Measurements from ENCODE around the gene TRIM44. TPM values are rescaled to one million over a fixed set of nuclear protein-coding genes. Genes with fewer than 3 reads are reported as not detected.
A peak's percentile ranks its signal among the peaks of the same experiment; 100 is the strongest.

TRIM44 gene
- total RNA-seq, 4 donors from 2014 or later, result 27.4 to 73.4 (median 53.7) TPM

DNA sequence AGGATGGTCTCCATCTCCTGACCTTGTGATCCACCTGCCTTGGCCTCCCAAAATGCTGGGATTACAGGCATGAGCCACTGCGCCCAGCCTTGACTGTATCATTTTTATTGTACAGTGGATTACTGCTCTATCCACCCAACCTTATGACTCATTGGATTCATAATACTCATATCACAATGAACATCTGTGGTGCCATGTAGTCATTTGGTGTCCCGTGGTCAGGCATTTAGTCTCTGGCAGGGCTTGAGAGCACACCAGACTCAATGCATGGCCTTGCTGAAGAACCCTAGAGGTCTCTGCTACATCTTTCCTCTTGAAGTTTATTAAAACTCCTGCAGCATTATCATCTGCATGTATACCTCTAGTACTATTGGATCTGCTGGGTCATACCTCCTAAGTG lies 183.3 kb downstream of the TRIM44 start:
- DNase-seq (ENCODE audit: extremely low spot score), result no peak
- Histone ChIP-seq H3K27me3 (no peaks in the 10 kb centered on the region), H3K4me1 (no peaks in the 10 kb centered on the region), H3K9me3 (no peaks in the 10 kb centered on the region), H3K27ac (replicated peaks in 1 of 4) (no peak overlapping the region), H3K36me3 (no peaks in the 10 kb centered on the region), H3K4me3 (no peak overlapping the region)
- whole genome bisulfite sequencing, result 91% methylated on average over 2 of the region's 2 CpGs
- intact Hi-C loops (cut with DNase I), result no loop called here
- TF ChIP-seq POLR2A (IDR thresholded peaks at IDR 0.05; ENCODE audit: low read depth) (no peak), EP300 (IDR thresholded peaks at IDR 0.05) (no peak)

DNA sequence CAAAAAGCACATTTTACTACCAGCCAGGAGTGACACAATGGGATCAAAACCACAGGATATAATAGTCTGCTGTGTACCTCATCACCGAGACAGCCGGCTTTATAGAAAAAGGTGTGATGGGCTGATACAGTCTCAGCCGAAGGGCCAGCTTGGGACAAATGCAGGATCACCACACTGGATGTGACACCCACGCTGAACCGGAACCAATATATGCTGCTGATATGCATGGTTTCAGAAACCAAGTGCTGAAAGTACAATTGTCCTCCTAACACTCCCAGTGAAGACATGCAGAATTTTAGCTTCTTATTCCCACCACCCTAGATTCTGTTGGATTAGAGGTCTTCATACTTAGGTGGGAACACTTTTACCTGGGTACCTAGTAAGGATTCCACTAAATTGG lies 184.3 kb downstream of the TRIM44 start:
- Histone ChIP-seq H3K27ac (replicated peaks in 1 of 4) (no peak overlapping the region), H3K4me3 (no peak overlapping the region), H3K36me3 (no peaks in the 10 kb centered on the region), H3K4me1 (no peaks in the 10 kb centered on the region), H3K9me3 (no peaks in the 10 kb centered on the region), H3K27me3 (no peaks in the 10 kb centered on the region)
- no peak for DNase-seq (ENCODE audit: extremely low spot score)
- TF ChIP-seq POLR2A (IDR thresholded peaks at IDR 0.05; ENCODE audit: low read depth), result no peak
- TF ChIP-seq CTCF (IDR thresholded peaks at IDR 0.05), result no peak
- TF ChIP-seq EP300 (IDR thresholded peaks at IDR 0.05), result no peak
- TF ChIP-seq POLR2AphosphoS5 (IDR thresholded peaks at IDR 0.05), result no peak
- intact Hi-C loops (cut with DNase I), result no loop called here
- 95% methylated on average over 5 of the region's 5 CpGs for WGBS

DNA sequence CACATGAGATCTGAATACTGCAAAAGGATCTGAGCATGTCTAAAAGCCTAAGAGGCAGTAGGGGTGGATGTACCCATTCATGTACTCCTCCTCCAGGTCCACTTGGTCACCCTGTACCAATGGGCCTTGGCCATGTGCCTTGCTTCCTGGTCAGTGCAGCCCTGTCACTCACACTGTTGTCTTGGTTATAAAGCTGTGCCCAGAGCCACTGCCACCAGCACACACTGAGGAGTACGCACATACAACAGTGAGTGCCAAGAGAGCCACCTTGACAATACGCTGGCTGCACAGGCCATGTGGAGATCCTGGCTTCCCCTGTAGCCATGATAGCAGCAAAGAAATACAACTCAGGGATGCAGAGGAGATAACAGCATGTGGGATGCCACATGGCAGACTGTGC lies 184.9 kb downstream of the TRIM44 start:
- peaks cover 0 to 6% (median 2%) of the 10 kb centered on the region in 4 donors for H3K4me1 ChIP-seq
- H3K27me3 ChIP-seq, result no peaks in the 10 kb centered on the region
- no peak overlapping the region for H3K4me3 ChIP-seq
- 64% methylated on average over 2 of the region's 2 CpGs for WGBS
- TF ChIP-seq POLR2A (IDR thresholded peaks at IDR 0.05; ENCODE audit: low read depth), result no peak
- TF ChIP-seq EP300 (IDR thresholded peaks at IDR 0.05), result no peak
- TF ChIP-seq CTCF (IDR thresholded peaks at IDR 0.05), result no peak
- no peak for TF ChIP-seq POLR2AphosphoS5 (IDR thresholded peaks at IDR 0.05)
- DNase-seq (ENCODE audit: extremely low spot score), result no peak
- no peaks in the 10 kb centered on the region for H3K36me3 ChIP-seq
- intact Hi-C loops (cut with DNase I), result no loop called here
- no peak overlapping the region for H3K27ac ChIP-seq (replicated peaks in 1 of 4)
- no peaks in the 10 kb centered on the region for H3K9me3 ChIP-seq

- Histone ChIP-seq H3K36me3 (no peaks in the 10 kb centered on the region), H3K9me3 (no peaks in the 10 kb centered on the region), H3K4me1 (peaks cover 0 to 6% (median 2%) of the 10 kb centered on the region in 4 donors), H3K4me3 (no peak overlapping the region), H3K27me3 (no peaks in the 10 kb centered on the region), H3K27ac (replicated peaks in 1 of 4) (no peak overlapping the region)
- no peak for TF ChIP-seq POLR2A (IDR thresholded peaks at IDR 0.05; ENCODE audit: low read depth)
- no peak for TF ChIP-seq EP300 (IDR thresholded peaks at IDR 0.05)
- TF ChIP-seq CTCF (IDR thresholded peaks at IDR 0.05), result no peak
- no peak for TF ChIP-seq POLR2AphosphoS5 (IDR thresholded peaks at IDR 0.05)
- WGBS, result 79% methylated on average over 4 of the region's 4 CpGs
- intact Hi-C loops (cut with DNase I), result no loop called here
- DNase-seq (ENCODE audit: extremely low spot score), result no peak
Measured at GRCh38 chr11:35848616-35849015, 186.0 kb downstream of the TRIM44 start.

DNA sequence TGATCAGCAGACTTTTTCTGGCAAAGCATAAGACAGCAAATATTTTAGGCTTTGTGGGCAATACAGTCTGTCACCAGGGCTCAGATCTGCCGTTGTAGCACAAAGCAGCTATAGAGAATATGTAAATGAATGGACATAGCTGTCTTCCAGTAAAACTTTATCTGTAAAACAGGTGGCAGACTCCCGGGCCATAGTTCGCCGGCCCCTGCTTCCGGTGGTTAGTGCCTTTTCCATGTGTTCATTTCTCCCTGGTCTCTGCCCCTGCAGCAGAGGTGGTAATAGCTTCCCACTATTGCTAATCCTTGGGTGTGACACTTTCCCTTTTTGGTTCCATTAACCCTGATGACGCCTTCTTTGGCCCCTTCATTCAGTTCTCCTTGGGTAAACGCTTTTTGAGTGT lies 187.6 kb downstream of the TRIM44 start:
- no peak for TF ChIP-seq POLR2A (IDR thresholded peaks at IDR 0.05; ENCODE audit: low read depth)
- H3K4me1 ChIP-seq, result peaks cover 0 to 6% (median 2%) of the 10 kb centered on the region in 4 donors
- no peak overlapping the region for H3K27ac ChIP-seq (replicated peaks in 1 of 4)
- 91% methylated on average over 7 of the region's 7 CpGs for WGBS
- peak; percentile 39 for DNase-seq (ENCODE audit: extremely low spot score)
- intact Hi-C loops (cut with DNase I), result no loop called here
- H3K36me3 ChIP-seq, result no peaks in the 10 kb centered on the region
- no peaks in the 10 kb centered on the region for H3K9me3 ChIP-seq
- no peaks in the 10 kb centered on the region for H3K27me3 ChIP-seq
- no peak overlapping the region for H3K4me3 ChIP-seq

- no peak overlapping the region for H3K4me3 ChIP-seq
- no peak for TF ChIP-seq EP300 (IDR thresholded peaks at IDR 0.05)
- TF ChIP-seq POLR2AphosphoS5 (IDR thresholded peaks at IDR 0.05), result no peak
- TF ChIP-seq POLR2A (IDR thresholded peaks at IDR 0.05; ENCODE audit: low read depth), result no peak
- no peak for TF ChIP-seq CTCF (IDR thresholded peaks at IDR 0.05)
- no peak for DNase-seq (ENCODE audit: extremely low spot score)
- no peaks in the 10 kb centered on the region for H3K9me3 ChIP-seq
- H3K4me1 ChIP-seq, result peaks cover 0 to 11% (median 2%) of the 10 kb centered on the region in 4 donors
- H3K36me3 ChIP-seq, result no peaks in the 10 kb centered on the region
- intact Hi-C loops (cut with DNase I), result no loop called here
- H3K27me3 ChIP-seq, result no peaks in the 10 kb centered on the region
- H3K27ac ChIP-seq (replicated peaks in 1 of 4), result no peak overlapping the region
- WGBS, result 95% methylated on average over 5 of the region's 6 CpGs
Measured at GRCh38 chr11:35851342-35851741, 188.8 kb downstream of the TRIM44 start.
